BLaER1 treated with 17β-estradiol and CSF1 and Interleukin-3, amounts not matched to agents 10 nM and 100 nM (cell line): ENCODE measurements around the gene EIF4B.
"Not testable (repeated sequence)": the region's sequence is repeated elsewhere in the genome, so short reads cannot be mapped to it uniquely, and the experiment has no call there.

ENCODE experiments used
- H3K27ac ChIP-seq, 11 experiments: shearing (Covaris generic); formaldehyde crosslinking; 2 replicates each; pipeline ENCODE4 v1.8.1; 2022
- H3K27me3 ChIP-seq, 11 experiments: shearing (Covaris generic); formaldehyde crosslinking; 2 replicates each; pipeline ENCODE4 v1.8.1; 2022
- H3K36me3 ChIP-seq, 11 experiments: shearing (Covaris generic); formaldehyde crosslinking; 2 replicates each; pipeline ENCODE4 v1.8.1; 2022
- H3K4me1 ChIP-seq, 10 experiments: shearing (Covaris generic); formaldehyde crosslinking; 2 replicates each; pipeline ENCODE4 v1.8.1; 2022
- H3K4me2 ChIP-seq, 11 experiments: shearing (Covaris generic); formaldehyde crosslinking; 2 replicates each; pipeline ENCODE4 v1.8.1; 2022
- H3K4me3 ChIP-seq, 10 experiments: shearing (Covaris generic); formaldehyde crosslinking; 2 replicates each; pipeline ENCODE4 v1.8.1; 2022
- H3K9ac ChIP-seq, 11 experiments: shearing (Covaris generic); formaldehyde crosslinking; 2 replicates each; pipeline ENCODE4 v1.8.1; 2022
- H3K9me3 ChIP-seq, 11 experiments: shearing (Covaris generic); formaldehyde crosslinking; replicated peaks in 1 of 11; 2 replicates each; pipeline ENCODE4 v1.8.1; 2022
- H4K20me1 ChIP-seq, 11 experiments: shearing (Covaris generic); formaldehyde crosslinking; 2 replicates each; pipeline ENCODE4 v1.8.1; 2022
- Cebpa-rat ChIP-seq, 11 experiments: shearing (Covaris generic); IDR thresholded peaks; 2 replicates each; pipeline ENCODE4 v1.8.1; 2022

EIF4B gene

DNA sequence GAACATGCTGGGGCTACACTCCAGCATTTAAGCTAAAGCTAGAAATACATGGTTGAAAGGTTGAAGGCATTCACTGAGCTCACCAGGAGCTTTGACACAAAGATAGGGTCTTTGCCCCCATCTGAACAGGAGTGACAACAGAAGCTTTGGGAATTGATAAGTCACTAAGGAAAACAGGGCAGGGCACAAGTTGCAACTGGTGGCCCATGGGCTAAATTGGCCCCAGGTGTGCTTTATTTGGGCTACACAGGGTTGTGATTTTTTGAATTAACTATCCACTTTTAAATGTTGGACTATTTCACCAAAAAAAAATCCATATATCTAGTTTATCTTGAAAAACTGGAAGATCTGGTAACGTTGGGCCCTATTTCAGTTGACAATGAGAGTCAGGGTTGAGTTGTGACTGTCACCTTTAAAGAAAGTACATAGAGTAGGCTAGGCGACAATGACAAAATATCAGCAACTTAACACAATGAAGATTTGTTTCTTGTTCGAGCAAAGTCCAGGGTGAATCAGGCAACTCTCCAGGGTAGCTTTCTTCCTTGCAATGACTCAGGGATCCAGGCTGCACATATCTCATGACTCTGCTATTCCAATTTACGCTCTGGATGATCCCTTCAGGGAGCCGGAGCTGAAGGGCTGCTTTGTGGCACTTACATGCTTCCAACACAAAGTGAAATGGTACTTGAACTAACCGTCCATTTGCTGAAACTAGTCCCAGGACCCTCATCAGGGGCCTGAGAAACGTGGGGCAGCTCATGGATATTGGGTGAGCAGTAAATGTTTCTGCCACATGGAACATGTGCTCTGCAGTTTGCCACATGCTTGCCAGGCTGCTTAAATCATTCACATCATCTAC is 13.3 kb upstream of the EIF4B start:
- H3K9me3 ChIP-seq = no peaks in the 10 kb centered on the region
- no peak overlapping the region for H3K4me3 ChIP-seq
- H3K36me3 ChIP-seq = no peaks in the 10 kb centered on the region
- peaks cover 0 to 4% (median 0%) of the 10 kb centered on the region in 10 experiments; a peak in 3 of 20 replicates for H3K4me1 ChIP-seq
- TF ChIP-seq Cebpa-rat (IDR thresholded peaks at IDR 0.05) = no peak
- H3K9ac ChIP-seq = no peak overlapping the region
- no peaks in the 10 kb centered on the region for H4K20me1 ChIP-seq
- no peak overlapping the region for H3K4me2 ChIP-seq
- H3K27ac ChIP-seq = no peak overlapping the region
- no peaks in the 10 kb centered on the region for H3K27me3 ChIP-seq

DNA sequence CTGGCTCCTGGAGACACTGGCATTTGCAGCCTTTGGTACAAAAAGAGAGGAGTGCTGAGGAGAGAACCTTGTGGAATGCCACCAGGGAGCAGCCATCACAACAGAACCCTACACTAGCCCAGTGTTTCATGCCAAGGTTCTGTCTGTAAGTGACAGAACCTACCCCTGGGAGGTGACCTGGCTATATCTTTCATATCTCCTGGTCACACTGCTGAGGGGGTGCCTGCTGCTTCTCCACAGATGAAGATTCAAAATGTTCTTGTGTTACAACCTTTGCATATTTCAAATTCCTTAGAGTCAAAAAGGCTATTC is 12.7 kb upstream of the EIF4B start:
- H4K20me1 ChIP-seq = no peaks in the 10 kb centered on the region
- peaks cover 0 to 4% (median 0%) of the 10 kb centered on the region in 10 experiments; a peak in 3 of 20 replicates for H3K4me1 ChIP-seq
- no peak overlapping the region for H3K4me2 ChIP-seq
- H3K9me3 ChIP-seq = no peaks in the 10 kb centered on the region
- H3K4me3 ChIP-seq = no peak overlapping the region
- no peak overlapping the region for H3K9ac ChIP-seq
- TF ChIP-seq Cebpa-rat (IDR thresholded peaks at IDR 0.05) = no peak
- no peak overlapping the region for H3K27ac ChIP-seq
- no peaks in the 10 kb centered on the region for H3K27me3 ChIP-seq
- no peaks in the 10 kb centered on the region for H3K36me3 ChIP-seq

DNA sequence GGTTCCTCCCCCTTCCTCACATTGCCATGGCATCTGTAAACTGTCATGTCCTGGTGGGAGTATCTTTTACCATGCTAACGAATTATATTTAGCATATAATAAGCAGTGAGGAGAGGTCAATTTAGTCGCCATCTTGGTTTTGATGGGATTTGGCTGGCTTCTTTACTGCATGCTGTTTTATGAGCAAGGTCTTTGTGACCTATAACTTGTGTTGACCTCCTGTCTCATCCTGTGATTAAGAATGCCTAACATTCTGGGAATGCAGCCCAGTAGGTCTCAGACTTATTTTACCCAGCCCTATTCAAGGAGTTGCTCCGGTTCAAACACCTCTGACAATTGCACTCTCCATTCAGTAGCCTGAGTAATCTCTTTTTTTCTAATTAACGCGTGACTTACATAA is 2.1 kb upstream of the EIF4B start:
- Histone ChIP-seq H4K20me1 (peaks cover 12 to 23% (median 20%) of the 10 kb centered on the region in 11 experiments), H3K36me3 (peaks cover 12 to 17% (median 16%) of the 10 kb centered on the region in 11 experiments), H3K4me3 (no peak overlapping the region), H3K27me3 (no peaks in the 10 kb centered on the region), H3K27ac (no peak overlapping the region), H3K4me2 (peak overlapping the region in 3 of 11 experiments; percentile 93 to 97 (median 94); a peak in 6 of 22 replicates), H3K9me3 (no peaks in the 10 kb centered on the region), H3K9ac (peak overlapping the region in 1 of 11 experiments; percentile 87; a peak in 1 of 22 replicates), H3K4me1 (peaks cover 29 to 37% (median 32%) of the 10 kb centered on the region in 10 experiments)
- TF ChIP-seq Cebpa-rat (IDR thresholded peaks at IDR 0.05) = no peak

DNA sequence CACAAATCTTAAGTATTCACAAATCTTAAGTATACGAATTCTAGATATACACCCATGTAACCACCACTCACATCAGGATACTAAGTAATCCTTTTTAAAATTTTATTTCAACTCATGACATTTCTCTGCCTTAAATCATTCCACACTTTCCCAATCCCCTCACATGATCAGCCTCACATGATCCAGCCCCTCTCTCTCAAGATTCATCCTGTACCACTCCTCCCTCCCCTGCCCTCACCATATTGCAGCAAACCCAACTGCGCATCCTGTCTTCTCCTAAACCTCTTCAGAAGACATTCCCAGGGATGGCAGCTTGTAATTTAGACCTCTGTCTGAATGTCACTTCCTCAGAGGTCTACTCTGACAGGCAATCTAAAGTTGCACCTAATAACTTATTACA is 1.7 kb upstream of the EIF4B start:
- Histone ChIP-seq H3K4me1 (peaks cover 33 to 41% (median 36%) of the 10 kb centered on the region in 10 experiments), H3K9ac (peak overlapping the region in 3 of 11 experiments; percentile 87 to 94 (median 87); a peak in 4 of 22 replicates), H3K9me3 (no peaks in the 10 kb centered on the region), H4K20me1 (peaks cover 17 to 27% (median 24%) of the 10 kb centered on the region in 11 experiments), H3K4me2 (peak overlapping the region; percentile 80 to 97 (median 91); a peak in 20 of 22 replicates), H3K36me3 (peaks cover 16 to 22% (median 20%) of the 10 kb centered on the region in 11 experiments), H3K27me3 (no peaks in the 10 kb centered on the region), H3K4me3 (peak overlapping the region in 3 of 10 experiments; percentile 93 to 98 (median 95); a peak in 2 of 20 replicates), H3K27ac (peak overlapping the region in 4 of 11 experiments; percentile 86 to 100 (median 96); a peak in 4 of 22 replicates)
- TF ChIP-seq Cebpa-rat (IDR thresholded peaks at IDR 0.05) = no peak

DNA sequence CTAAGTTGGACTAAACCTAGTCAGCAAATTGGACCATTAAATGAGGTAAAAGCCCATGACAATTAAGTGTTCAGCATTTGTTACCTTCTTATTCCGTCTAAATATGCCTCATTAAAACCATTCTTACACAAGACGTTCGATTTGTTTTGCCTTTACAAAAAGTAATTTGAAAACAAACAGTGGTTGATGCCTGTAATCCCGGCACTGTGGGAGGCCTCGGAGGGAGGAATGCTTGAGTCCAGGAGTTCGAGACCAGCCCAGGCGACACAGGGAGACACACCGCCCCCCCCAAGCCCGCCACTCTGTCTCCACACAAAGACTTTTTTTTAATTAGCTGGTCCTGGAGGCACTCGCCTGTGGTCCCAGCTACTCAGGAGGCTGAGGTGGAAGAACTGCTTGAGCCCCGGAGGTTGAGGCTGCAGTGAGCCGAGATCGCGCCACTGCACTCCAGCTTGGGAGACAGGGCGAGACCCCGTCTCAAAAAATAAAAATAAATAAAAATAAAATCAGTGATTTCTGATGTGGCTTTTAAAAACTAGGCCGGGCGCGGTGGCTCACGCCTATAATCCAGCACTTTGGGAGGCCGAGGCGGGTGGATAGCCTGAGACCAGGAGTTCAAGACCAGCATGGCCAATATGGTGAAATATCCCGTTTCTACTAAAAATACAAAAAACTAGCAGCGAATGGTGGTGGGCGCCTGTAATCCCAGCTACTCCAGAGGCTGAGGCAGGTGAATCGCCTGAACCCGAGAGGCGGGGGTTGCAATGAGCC is 856 bp upstream of the EIF4B start:
- H3K27me3 ChIP-seq = no peaks in the 10 kb centered on the region
- H3K9me3 ChIP-seq = no peaks in the 10 kb centered on the region
- H3K27ac ChIP-seq = peak overlapping the region; percentile 74 to 100 (median 96)
- H3K9ac ChIP-seq = peak overlapping the region; percentile 82 to 99 (median 94)
- H3K4me3 ChIP-seq = peak overlapping the region; percentile 75 to 98 (median 86)
- TF ChIP-seq Cebpa-rat (IDR thresholded peaks at IDR 0.05) = no peak
- peak overlapping the region; percentile 80 to 97 (median 91) for H3K4me2 ChIP-seq
- H3K4me1 ChIP-seq = peaks cover 33 to 48% (median 41%) of the 10 kb centered on the region in 10 experiments
- peaks cover 22 to 30% (median 28%) of the 10 kb centered on the region in 11 experiments for H3K36me3 ChIP-seq
- peaks cover 25 to 36% (median 32%) of the 10 kb centered on the region in 11 experiments for H4K20me1 ChIP-seq

DNA sequence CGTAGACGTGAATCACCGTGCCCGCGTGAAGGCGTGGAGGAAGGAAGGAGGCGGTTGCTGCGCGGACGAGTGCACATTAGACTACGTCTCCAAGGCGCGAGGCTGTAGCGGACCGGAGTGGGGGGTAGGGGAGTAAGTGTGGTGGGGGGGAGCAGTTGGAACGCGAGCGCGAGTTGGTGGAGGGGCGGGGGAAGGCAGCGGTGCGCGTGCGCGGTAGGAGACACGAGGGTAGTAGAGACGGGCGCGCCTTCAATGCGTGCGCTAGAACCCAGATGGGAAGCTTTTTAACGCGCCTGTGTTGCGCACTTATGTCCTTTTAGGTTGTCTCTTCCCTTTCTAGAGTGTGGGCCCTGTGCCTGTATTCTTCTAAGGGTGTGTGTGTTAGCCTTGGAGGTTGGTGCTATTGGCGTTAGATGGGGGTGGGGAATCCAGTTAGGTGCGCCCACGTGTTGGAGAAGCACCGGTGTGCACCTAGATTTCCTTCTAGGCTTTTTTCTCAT is 604 bp downstream of the EIF4B start:
- H3K27me3 ChIP-seq = no peaks in the 10 kb centered on the region
- TF ChIP-seq Cebpa-rat (IDR thresholded peaks at IDR 0.05) = no peak
- peak overlapping the region; percentile 86 to 99 (median 93) for H3K4me2 ChIP-seq
- H3K36me3 ChIP-seq = peaks cover 32 to 44% (median 43%) of the 10 kb centered on the region in 11 experiments
- peak overlapping the region; percentile 93 to 100 (median 98) for H3K27ac ChIP-seq
- H3K4me3 ChIP-seq = peak overlapping the region; percentile 77 to 98 (median 90)
- H4K20me1 ChIP-seq = peaks cover 39 to 50% (median 47%) of the 10 kb centered on the region in 11 experiments
- no peaks in the 10 kb centered on the region for H3K9me3 ChIP-seq
- H3K9ac ChIP-seq = peak overlapping the region; percentile 89 to 99 (median 94)
- H3K4me1 ChIP-seq = peaks cover 38 to 59% (median 43%) of the 10 kb centered on the region in 10 experiments

DNA sequence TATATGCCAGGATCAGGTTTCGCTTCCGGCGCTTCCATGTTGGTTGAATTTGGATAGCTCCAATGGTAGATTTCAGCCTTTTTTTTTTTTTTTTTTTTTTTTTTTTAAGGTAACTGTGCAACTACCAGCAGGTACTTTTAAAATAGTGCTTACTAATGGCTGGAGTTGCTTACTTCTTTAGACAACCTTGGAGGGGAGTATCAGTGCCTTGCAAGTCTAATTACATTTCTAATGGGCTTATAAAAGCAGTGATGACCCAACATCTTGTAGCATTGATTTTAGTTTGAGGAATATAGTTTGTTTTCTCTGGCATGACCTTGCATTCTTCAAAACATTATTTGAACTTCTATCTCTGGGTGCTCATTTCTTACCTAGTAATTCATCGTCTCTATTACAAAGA is 1.1 kb downstream of the EIF4B start:
- H3K36me3 ChIP-seq = peaks cover 32 to 49% (median 48%) of the 10 kb centered on the region in 11 experiments
- H3K9ac ChIP-seq = peak overlapping the region; percentile 89 to 99 (median 94)
- H3K4me3 ChIP-seq = peak overlapping the region; percentile 77 to 98 (median 90)
- TF ChIP-seq Cebpa-rat (IDR thresholded peaks at IDR 0.05) = no peak
- peaks cover 38 to 59% (median 43%) of the 10 kb centered on the region in 10 experiments for H3K4me1 ChIP-seq
- H4K20me1 ChIP-seq = peaks cover 44 to 55% (median 52%) of the 10 kb centered on the region in 11 experiments
- peak overlapping the region; percentile 86 to 99 (median 93) for H3K4me2 ChIP-seq
- H3K9me3 ChIP-seq = no peaks in the 10 kb centered on the region
- H3K27ac ChIP-seq = peak overlapping the region; percentile 93 to 100 (median 98); a peak in 21 of 22 replicates
- H3K27me3 ChIP-seq = no peaks in the 10 kb centered on the region

DNA sequence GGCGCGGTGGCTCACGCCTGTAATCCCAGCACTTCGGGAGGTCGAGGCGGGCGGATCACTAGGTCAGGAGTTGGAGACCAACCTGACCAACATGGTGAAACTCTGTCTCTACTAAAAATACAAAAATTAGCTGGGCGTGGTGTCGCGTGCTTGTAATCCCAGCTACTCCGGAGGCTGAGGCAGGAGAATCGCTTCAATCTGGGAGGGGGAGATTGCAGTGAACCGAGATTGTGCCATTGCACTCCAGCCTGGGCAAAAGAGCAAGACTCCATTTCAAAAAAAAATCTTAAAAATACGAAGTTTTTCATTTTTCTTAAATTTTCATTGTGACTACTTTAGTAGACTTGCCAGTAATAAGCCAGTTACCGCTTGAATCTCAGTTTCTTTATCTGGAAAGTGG is 2.5 kb downstream of the EIF4B start:
- H4K20me1 ChIP-seq = peaks cover 58 to 69% (median 66%) of the 10 kb centered on the region in 11 experiments
- H3K36me3 ChIP-seq = peaks cover 32 to 63% (median 62%) of the 10 kb centered on the region in 11 experiments
- not testable (repeated sequence) for H3K9me3 ChIP-seq, H3K27me3 ChIP-seq
- peaks cover 38 to 59% (median 43%) of the 10 kb centered on the region in 10 experiments for H3K4me1 ChIP-seq
- peak overlapping the region in 9 of 10 experiments; percentile 77 to 97 (median 86); a peak in 12 of 20 replicates for H3K4me3 ChIP-seq
- peak overlapping the region in 9 of 11 experiments; percentile 55 to 99 (median 94); a peak in 14 of 22 replicates for H3K9ac ChIP-seq
- peak overlapping the region in 6 of 11 experiments; percentile 13 to 100 (median 94); a peak in 8 of 22 replicates for H3K27ac ChIP-seq
- H3K4me2 ChIP-seq = peak overlapping the region; percentile 86 to 99 (median 93)
